ENCODE data around the gene GSTA1.
"Not testable (repeated sequence)": the region's sequence is repeated elsewhere in the genome, so short reads cannot be mapped to it uniquely, and the experiment has no call there.

Gene GSTA1

GRCh38 chr6:52753137-52753536, 50.5 kb downstream of the GSTA1 start:
- not testable (repeated sequence) for DNase-seq

- no peak for DNase-seq
These were observed 51.3 kb downstream of the GSTA1 start for GRCh38 chr6:52752310-52752709.

GRCh38 chr6:52749556-52750152, 54.0 kb downstream of the GSTA1 start:
- DNase-seq, result no peak

GRCh38 chr6:52747301-52747700, 56.3 kb downstream of the GSTA1 start:
- DNase-seq, result not testable (repeated sequence)

GRCh38 chr6:52746213-52746612, 57.4 kb downstream of the GSTA1 start:
- DNase-seq, result no peak

- no peak for DNase-seq
These were observed 57.8 kb downstream of the GSTA1 start for GRCh38 chr6:52745764-52746201.

GRCh38 chr6:52741872-52742271, 61.7 kb downstream of the GSTA1 start:
- DNase-seq, result no peak
